ENCODE measurements around the gene MIER3. TPM values are rescaled to one million over a fixed set of nuclear protein-coding genes. Genes with fewer than 3 reads are reported as not detected.

MIER3 gene
- total RNA-seq, 1 donor from 2014 or later, result 33.6 TPM

DNA sequence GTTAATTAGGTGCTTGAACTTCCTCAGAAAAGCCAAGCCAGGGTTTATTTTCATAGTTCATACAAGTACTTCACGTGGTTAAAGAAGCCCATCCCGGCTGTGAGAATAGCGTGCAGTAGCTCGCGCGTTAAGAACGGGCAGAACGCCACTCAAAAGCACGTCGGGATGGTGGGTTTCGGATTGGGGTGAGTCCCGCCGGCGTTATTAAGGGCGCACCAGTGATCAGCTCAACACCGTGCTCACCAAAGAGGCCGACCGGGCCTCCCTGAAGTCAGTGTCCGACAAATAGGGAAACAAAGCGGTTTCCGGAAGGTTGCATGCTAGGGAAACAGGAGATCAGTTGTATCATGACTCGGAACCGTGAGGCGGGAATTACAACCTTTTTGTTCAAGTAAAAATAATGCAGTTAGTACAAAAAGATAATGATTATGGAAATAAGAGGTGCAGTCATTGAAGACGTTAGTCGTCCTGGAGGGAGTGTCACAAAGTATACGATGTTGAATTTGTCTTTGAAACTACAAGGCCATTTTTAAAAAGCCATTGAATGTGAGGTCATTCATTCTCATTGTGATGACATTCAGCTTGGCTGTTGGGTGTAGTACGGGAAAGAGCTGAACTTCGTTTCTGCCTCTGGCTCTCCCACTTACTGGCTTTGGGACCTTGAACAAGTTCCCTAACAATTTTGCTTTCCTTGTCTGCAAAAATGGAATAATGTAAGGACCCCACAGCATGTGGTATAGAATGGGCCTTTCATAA is 41.5 kb downstream of the MIER3 start:
- intact Hi-C loops (cut with micrococcal nuclease), result loop anchor here (1.0 kb wide), 1 partner anchor 42 kb away; the partner anchor contains the start of gene MIER3
- no peak for DNase-seq (ENCODE audit: low spot score)

DNA sequence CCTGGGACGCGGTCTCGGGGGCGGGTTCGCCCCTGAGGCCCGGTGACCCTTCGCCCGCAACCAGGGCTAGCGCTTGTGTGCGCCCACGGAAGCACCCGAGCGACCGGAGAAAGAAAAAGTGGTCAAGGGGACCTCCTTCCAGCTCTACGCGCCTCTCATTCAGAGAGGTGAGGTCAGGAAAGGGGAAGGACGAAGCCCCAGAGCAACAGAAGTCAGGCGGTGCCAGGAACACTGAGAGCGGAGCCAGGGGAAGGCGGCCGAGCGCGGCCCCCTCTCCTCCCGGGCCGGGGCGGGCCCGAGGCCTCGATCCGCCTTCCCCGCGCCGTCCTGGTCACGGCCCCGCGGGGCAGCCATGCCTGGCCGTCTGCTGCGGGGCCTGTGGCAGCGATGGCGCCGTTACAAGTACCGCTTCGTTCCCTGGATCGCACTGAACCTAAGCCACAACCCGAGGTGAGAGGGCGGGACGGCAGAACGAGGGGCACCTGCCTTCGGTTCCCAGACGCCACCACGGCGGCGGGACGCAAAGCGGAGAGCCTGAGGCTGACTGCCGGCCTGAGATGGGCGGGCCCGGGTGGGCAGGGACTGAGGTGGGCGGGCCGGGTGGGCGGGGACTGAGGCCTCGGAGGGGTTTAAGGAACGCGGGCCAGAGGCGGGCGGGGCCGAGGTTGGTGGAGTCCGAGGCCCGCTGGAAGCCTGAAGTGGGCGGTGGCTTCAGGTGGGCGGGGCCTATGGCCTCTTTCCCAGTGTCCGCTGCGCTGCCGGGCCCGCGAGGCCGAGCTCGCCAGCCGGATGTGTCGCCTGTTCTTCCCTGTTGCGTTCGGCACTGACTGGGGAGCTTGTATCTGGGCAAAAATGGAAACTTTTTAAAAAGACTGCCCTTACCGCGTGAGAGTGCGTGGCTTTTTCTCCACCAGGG is 42.4 kb downstream of the MIER3 start, which contains the start of gene SETD9:
TSS of gene SETD9 (plus strand) at position 303 of the 916 bp plus-strand sequence. CDS start at position 353, 50 bp downstream.
- DNase-seq (ENCODE audit: low spot score), result peak; percentile 90
- no peaks in the 10 kb centered on the region for H3K9me3 Mint-ChIP-seq
- H3K36me3 Mint-ChIP-seq (ENCODE audit: low read depth), result peaks cover 10% of the 10 kb centered on the region
- H3K4me3 Mint-ChIP-seq, result peak within 1 kb of the TSS; percentile 90
- peaks cover 25% of the 10 kb centered on the region for H3K4me1 Mint-ChIP-seq (ENCODE audit: low read depth)
- peaks cover 19% of the 10 kb centered on the region for H3K27me3 Mint-ChIP-seq (ENCODE audit: insufficient read depth)
- intact Hi-C loops (cut with micrococcal nuclease), result loop anchor here (1.0 to 10.0 kb wide), 8 partner anchors 43 to 1551 kb away; partner anchors contain the start of genes MAP3K1, MIER3 and PLK2
- peak within 1 kb of the TSS; percentile 95 for H3K27ac Mint-ChIP-seq

More for the DNA sequence above, 41.5 kb downstream of the MIER3 start:
- Mint-ChIP-seq H3K4me1 (ENCODE audit: low read depth) (peaks cover 25% of the 10 kb centered on the region), H3K36me3 (ENCODE audit: low read depth) (peaks cover 10% of the 10 kb centered on the region), H3K27me3 (ENCODE audit: insufficient read depth) (peaks cover 19% of the 10 kb centered on the region), H3K27ac (peak overlapping the region; percentile 95), H3K4me3 (peak overlapping the region; percentile 90), H3K9me3 (no peaks in the 10 kb centered on the region)

DNA sequence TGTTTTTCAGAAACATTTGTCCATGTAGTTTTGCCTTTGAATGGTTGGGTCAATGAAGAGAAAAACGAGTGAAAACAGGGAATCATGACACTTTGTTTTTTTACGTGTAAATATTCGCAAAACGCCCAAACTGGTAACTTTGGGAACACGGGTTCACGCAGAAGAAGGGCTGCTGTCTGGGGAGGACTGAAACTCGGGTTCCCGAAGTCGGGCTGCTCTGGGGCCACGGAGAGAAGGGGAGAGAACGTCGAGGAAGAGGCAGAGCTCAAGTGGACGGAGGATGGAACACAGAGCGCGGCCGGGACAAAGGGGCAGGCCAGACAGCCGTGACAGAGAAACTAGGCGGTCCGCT is 43.0 kb downstream of the MIER3 start:
- Mint-ChIP-seq H3K27ac (peak overlapping the region; percentile 87), H3K4me1 (ENCODE audit: low read depth) (peaks cover 25% of the 10 kb centered on the region), H3K36me3 (ENCODE audit: low read depth) (peaks cover 10% of the 10 kb centered on the region), H3K4me3 (peak overlapping the region; percentile 90), H3K9me3 (no peaks in the 10 kb centered on the region), H3K27me3 (ENCODE audit: insufficient read depth) (peaks cover 19% of the 10 kb centered on the region)
- intact Hi-C loops (cut with micrococcal nuclease), result loop anchor here (1.0 to 10.0 kb wide), 7 partner anchors 94 to 1551 kb away; partner anchors contain the start of genes MAP3K1 and PLK2
- no peak for DNase-seq (ENCODE audit: low spot score)

DNA sequence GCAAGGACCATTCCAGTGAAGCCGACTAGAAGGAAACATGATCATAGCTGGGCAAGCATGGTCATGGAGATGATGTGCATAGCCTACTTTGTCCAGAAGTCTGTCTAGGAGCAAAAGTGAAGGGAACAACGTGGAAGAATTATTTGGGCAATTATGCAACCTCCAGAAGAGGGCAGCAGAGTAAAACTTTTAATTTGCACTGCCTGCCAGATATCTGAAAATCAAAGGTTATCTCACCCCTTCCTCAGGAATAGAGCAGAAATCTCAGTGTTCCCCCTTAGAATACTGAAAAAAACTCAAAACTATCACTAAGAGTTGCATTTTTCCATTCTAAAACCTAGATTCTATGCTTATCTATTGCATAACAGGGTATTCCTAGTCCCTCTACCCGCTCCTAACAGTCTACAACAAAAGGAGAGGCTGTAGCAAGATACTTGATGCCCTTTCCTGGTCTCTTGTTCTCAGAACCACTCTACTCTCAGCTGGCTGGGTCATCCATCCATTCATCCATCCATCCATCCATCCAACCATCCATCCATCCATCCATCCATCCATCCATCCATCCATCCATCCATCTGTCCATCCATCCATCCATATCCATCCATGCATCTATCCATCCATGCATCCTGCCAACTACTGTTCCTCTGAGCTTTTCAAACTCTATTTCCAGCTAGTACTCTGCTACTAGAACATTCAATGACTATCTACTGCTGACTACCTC is 50.9 kb downstream of the MIER3 start:
- peaks cover 11% of the 10 kb centered on the region for H3K36me3 Mint-ChIP-seq (ENCODE audit: low read depth)
- intact Hi-C loops (cut with micrococcal nuclease), result loop anchor here (1.0 to 10.0 kb wide), 9 partner anchors 194 to 1560 kb away; partner anchors contain the start of gene PLK2
- no peaks in the 10 kb centered on the region for H3K4me1 Mint-ChIP-seq (ENCODE audit: low read depth)
- H3K4me3 Mint-ChIP-seq, result no peak overlapping the region
- no peak overlapping the region for H3K27ac Mint-ChIP-seq
- H3K9me3 Mint-ChIP-seq, result no peaks in the 10 kb centered on the region
- no peak for DNase-seq (ENCODE audit: low spot score)
- peaks cover 10% of the 10 kb centered on the region for H3K27me3 Mint-ChIP-seq (ENCODE audit: insufficient read depth)

DNA sequence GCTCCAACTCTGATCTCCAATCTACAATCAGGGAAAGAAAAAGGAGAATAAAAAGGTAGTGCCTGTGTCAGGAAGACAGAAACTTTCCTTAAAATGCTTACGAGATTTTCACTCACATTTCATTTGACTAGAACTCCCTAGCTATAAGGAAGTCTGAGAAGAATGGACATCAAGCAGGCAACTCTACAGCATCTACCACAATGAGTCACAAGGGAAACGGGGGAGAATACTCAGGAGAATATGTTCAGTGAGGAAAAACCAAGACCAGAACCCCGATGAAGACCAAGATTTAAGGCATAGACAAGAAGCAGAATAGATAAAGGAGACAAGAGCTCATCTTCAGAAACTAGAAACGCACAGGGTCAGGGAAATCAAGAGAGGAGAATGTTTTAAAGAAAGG is 51.5 kb downstream of the MIER3 start:
- H3K4me1 Mint-ChIP-seq (ENCODE audit: low read depth), result no peaks in the 10 kb centered on the region
- peaks cover 8% of the 10 kb centered on the region for H3K27me3 Mint-ChIP-seq (ENCODE audit: insufficient read depth)
- intact Hi-C loops (cut with micrococcal nuclease), result loop anchor here (1.0 to 10.0 kb wide), 7 partner anchors 272 to 1560 kb away; partner anchors contain the start of gene PLK2
- H3K4me3 Mint-ChIP-seq, result no peak overlapping the region
- H3K27ac Mint-ChIP-seq, result no peak overlapping the region
- H3K9me3 Mint-ChIP-seq, result no peaks in the 10 kb centered on the region
- no peak for DNase-seq (ENCODE audit: low spot score)
- H3K36me3 Mint-ChIP-seq (ENCODE audit: low read depth), result peaks cover 15% of the 10 kb centered on the region

DNA sequence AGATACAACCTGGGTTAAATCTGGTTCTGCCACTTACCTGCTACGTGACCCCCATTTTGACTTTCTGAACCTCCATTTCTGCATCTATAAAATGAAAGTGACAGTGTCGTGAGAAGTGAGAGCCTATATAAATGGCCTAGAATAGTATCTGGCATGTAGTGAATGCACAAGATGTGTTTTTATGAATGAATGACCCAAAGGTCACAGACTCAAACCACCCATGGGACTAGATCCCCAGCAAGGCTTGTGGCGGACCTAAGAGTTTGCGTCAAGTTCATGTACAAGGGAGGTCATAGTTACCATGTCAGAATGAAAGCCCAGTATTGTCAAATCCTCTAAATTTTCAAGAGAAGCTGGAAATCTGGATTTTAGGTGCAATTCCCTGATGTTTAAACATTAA is 53.7 kb downstream of the MIER3 start:
- DNase-seq (ENCODE audit: low spot score), result no peak
- Mint-ChIP-seq H3K4me1 (ENCODE audit: low read depth) (peaks cover 4% of the 10 kb centered on the region), H3K27ac (no peak overlapping the region), H3K9me3 (no peaks in the 10 kb centered on the region), H3K27me3 (ENCODE audit: insufficient read depth) (peaks cover 4% of the 10 kb centered on the region), H3K36me3 (ENCODE audit: low read depth) (peaks cover 25% of the 10 kb centered on the region), H3K4me3 (no peak overlapping the region)
- intact Hi-C loops (cut with micrococcal nuclease), result no loop called here

DNA sequence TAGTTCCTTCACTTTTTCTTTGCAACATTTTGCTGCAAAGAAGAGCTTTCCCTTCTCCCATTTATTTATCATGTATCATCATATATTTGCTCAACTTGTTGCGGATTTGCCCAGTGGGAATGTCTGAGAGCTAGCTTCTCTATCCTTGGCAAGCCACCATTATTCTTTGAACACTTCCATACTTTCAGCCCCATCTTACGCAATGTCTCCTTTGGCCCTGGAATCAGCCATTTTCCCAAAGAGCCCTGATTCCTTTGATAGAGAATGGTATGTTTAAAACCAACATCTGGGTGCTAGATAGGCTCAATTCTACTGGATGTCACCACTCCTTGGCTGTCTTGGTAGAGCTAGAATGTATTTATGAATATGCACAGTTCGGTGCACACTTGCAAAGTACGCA is 55.2 kb downstream of the MIER3 start:
- Mint-ChIP-seq H3K27ac (no peak overlapping the region), H3K9me3 (no peaks in the 10 kb centered on the region), H3K27me3 (ENCODE audit: insufficient read depth) (peaks cover 2% of the 10 kb centered on the region), H3K4me3 (no peak overlapping the region), H3K4me1 (ENCODE audit: low read depth) (peaks cover 5% of the 10 kb centered on the region), H3K36me3 (ENCODE audit: low read depth) (peaks cover 30% of the 10 kb centered on the region)
- intact Hi-C loops (cut with micrococcal nuclease), result no loop called here
- DNase-seq (ENCODE audit: low spot score), result no peak

DNA sequence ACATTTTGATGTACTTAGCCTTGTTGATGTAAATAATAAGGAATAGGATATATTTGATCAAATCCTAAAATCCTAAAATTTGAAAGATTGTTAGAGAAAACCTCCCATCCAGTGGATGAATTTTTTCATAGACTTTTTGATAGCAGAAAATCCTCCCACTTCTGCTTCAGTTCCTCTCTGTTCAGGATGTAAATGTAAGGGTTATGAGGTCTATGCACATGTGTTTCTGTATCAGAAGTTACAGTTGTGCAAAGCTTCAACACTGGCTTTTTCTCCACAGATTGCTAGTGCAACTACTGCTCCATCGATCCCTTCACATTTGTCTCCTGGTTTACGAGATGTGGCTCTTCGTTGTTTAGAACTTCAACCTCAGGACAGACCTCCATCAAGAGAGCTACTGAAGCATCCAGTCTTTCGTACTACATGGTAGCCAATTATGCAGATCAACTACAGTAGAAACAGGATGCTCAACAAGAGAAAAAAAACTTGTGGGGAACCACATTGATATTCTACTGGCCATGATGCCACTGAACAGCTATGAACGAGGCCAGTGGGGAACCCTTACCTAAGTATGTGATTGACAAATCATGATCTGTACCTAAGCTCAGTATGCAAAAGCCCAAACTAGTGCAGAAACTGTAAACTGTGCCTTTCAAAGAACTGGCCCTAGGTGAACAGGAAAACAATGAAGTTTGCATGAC is 58.5 kb downstream of the MIER3 start:
- H3K27ac Mint-ChIP-seq, result no peak overlapping the region
- H3K36me3 Mint-ChIP-seq (ENCODE audit: low read depth), result peaks cover 50% of the 10 kb centered on the region
- H3K4me1 Mint-ChIP-seq (ENCODE audit: low read depth), result peaks cover 5% of the 10 kb centered on the region
- no peaks in the 10 kb centered on the region for H3K9me3 Mint-ChIP-seq
- intact Hi-C loops (cut with micrococcal nuclease), result no loop called here
- no peak for DNase-seq (ENCODE audit: low spot score)
- no peak overlapping the region for H3K4me3 Mint-ChIP-seq
- H3K27me3 Mint-ChIP-seq (ENCODE audit: insufficient read depth), result peaks cover 2% of the 10 kb centered on the region

DNA sequence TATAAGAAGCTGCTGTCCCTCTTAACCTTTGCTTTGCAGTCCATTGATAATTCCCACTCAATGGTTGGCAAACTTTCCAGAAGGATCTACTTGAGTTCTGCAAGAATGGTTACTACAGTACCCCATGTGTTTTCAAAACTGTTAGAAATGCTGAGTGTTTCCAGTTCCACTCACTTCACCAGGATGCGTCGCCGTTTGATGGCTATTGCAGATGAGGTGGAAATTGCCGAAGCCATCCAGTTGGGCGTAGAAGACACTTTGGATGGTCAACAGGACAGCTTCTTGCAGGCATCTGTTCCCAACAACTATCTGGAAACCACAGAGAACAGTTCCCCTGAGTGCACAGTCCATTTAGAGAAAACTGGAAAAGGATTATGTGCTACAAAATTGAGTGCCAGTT is 70.4 kb downstream of the MIER3 start:
- peaks cover 62% of the 10 kb centered on the region for H3K36me3 Mint-ChIP-seq (ENCODE audit: low read depth)
- H3K27me3 Mint-ChIP-seq (ENCODE audit: insufficient read depth), result no peaks in the 10 kb centered on the region
- no peaks in the 10 kb centered on the region for H3K9me3 Mint-ChIP-seq
- no peak for DNase-seq (ENCODE audit: low spot score)
- intact Hi-C loops (cut with micrococcal nuclease), result no loop called here
- H3K4me3 Mint-ChIP-seq, result no peak overlapping the region
- H3K27ac Mint-ChIP-seq, result no peak overlapping the region
- peaks cover 6% of the 10 kb centered on the region for H3K4me1 Mint-ChIP-seq (ENCODE audit: low read depth)

DNA sequence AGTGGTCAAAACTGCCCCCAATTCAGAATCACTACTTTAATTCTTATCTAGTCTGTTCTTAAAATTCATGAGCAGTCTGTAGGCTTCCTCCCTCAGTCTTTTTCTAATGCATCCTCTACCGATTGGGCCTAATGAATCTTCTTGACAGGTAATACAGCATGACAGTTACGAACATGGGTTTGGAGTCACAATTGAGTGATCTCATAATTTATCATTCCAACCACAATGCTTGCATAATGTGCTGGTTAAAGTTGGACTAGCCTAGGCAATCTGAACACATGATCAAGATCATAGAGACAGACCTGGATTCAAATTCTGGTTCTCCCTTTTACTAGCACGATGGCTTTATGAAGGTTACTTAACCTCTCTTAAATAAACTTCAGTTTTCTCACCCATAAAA is 75.6 kb downstream of the MIER3 start:
- no peaks in the 10 kb centered on the region for H3K9me3 Mint-ChIP-seq
- H3K4me3 Mint-ChIP-seq, result no peak overlapping the region
- no peak for DNase-seq (ENCODE audit: low spot score)
- no peaks in the 10 kb centered on the region for H3K27me3 Mint-ChIP-seq (ENCODE audit: insufficient read depth)
- no peaks in the 10 kb centered on the region for H3K4me1 Mint-ChIP-seq (ENCODE audit: low read depth)
- peaks cover 66% of the 10 kb centered on the region for H3K36me3 Mint-ChIP-seq (ENCODE audit: low read depth)
- intact Hi-C loops (cut with micrococcal nuclease), result no loop called here
- H3K27ac Mint-ChIP-seq, result no peak overlapping the region

DNA sequence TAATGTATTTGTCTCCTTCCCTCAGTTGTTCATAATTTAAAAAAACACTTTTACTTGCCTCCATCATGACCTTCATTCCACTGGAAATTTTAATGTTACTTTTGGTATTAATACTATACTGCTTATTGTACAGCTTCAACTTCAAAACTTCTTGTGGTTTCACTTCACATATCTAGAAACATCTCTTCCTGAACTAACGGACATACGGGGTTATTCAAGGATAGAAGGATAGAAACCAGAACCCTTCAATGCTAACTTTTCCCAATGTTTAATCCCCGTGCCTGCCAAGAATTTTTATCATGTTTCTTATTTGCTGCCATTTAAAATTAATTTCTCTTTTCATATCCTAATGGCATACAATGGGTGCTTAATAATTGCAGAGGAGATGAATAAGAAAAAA is 78.9 kb downstream of the MIER3 start:
- Mint-ChIP-seq H3K36me3 (ENCODE audit: low read depth) (peaks cover 57% of the 10 kb centered on the region), H3K9me3 (no peaks in the 10 kb centered on the region), H3K4me3 (no peak overlapping the region), H3K27ac (no peak overlapping the region), H3K4me1 (ENCODE audit: low read depth) (no peaks in the 10 kb centered on the region), H3K27me3 (ENCODE audit: insufficient read depth) (no peaks in the 10 kb centered on the region)
- no peak for DNase-seq (ENCODE audit: low spot score)
- intact Hi-C loops (cut with micrococcal nuclease), result no loop called here

DNA sequence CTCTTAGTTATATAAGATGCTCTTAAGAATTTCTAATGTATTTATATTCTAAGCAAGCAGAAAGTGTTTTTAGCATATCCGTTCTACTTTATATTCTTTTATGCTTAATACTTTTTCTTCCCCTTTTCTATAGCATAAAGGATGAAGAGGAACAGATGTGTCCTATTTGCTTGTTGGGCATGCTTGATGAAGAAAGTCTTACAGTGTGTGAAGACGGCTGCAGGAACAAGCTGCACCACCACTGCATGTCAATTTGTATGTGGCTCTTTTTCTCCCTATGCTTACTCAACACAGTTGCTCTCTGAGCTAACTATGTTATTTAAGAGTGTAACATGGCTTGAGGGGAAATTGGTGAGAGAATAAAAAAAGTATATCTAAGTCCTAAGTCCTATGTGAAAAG is 80.1 kb downstream of the MIER3 start:
- no peak for DNase-seq (ENCODE audit: low spot score)
- Mint-ChIP-seq H3K4me1 (ENCODE audit: low read depth) (no peaks in the 10 kb centered on the region), H3K4me3 (no peak overlapping the region), H3K27me3 (ENCODE audit: insufficient read depth) (no peaks in the 10 kb centered on the region), H3K36me3 (ENCODE audit: low read depth) (peaks cover 47% of the 10 kb centered on the region), H3K27ac (no peak overlapping the region), H3K9me3 (no peaks in the 10 kb centered on the region)
- intact Hi-C loops (cut with micrococcal nuclease), result no loop called here

All from activated T-helper 1 cell treated with anti-CD3 and anti-CD28 coated beads, Interleukin-12 subunit alpha, Interleukin-12 subunit beta, Interleukin-2, Interleukin-4 antibody, amounts not matched to agents 30 ng/mL and 10 ng/mL and 1 ng/mL, durations not matched to agents 14 hours and 24 hours and 36 hours (primary cell).